Stomach (tissue), 4 donors: ENCODE data around the gene SCG3.

Source experiments
- POLR2A ChIP-seq, 4 donors: fragments of 450-650 bp; IDR thresholded peaks; one replicate each; pipeline ENCODE4 v1.6.1; 2016; ENCODE audit warnings: antibody characterized with exemption in 4 of 4, control low read depth in 2 of 4, mild to moderate bottlenecking in 1 of 4, moderate library complexity in 1 of 4
- TF ChIP-seq, protein P1 (sequence below), 7 experiments: fragments of 450-650 bp in 4 of 7; fragments of 200-600 bp in 3 of 7; sonication (generic) in 3 of 7; IDR thresholded peaks; one replicate each; pipeline ENCODE4 v1.5.1; 2016 to 2019; ENCODE audit warnings: antibody characterized with exemption in 7 of 7, control low read depth in 2 of 7, mild to moderate bottlenecking in 1 of 7

- TF ChIP-seq, protein P1, sequence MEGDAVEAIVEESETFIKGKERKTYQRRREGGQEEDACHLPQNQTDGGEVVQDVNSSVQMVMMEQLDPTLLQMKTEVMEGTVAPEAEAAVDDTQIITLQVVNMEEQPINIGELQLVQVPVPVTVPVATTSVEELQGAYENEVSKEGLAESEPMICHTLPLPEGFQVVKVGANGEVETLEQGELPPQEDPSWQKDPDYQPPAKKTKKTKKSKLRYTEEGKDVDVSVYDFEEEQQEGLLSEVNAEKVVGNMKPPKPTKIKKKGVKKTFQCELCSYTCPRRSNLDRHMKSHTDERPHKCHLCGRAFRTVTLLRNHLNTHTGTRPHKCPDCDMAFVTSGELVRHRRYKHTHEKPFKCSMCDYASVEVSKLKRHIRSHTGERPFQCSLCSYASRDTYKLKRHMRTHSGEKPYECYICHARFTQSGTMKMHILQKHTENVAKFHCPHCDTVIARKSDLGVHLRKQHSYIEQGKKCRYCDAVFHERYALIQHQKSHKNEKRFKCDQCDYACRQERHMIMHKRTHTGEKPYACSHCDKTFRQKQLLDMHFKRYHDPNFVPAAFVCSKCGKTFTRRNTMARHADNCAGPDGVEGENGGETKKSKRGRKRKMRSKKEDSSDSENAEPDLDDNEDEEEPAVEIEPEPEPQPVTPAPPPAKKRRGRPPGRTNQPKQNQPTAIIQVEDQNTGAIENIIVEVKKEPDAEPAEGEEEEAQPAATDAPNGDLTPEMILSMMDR (IDR thresholded peaks at IDR 0.05), result no peak
- TF ChIP-seq POLR2A (IDR thresholded peaks at IDR 0.05), result no peak
Measured at GRCh38 chr15:51706926-51707608, 25.8 kb downstream of the SCG3 start.
